Measurements from ENCODE around the gene SPINK7.
"Not testable (repeated sequence)": the region's sequence is repeated elsewhere in the genome, so short reads cannot be mapped to it uniquely, and the experiment has no call there.

The SPINK7 gene

DNA sequence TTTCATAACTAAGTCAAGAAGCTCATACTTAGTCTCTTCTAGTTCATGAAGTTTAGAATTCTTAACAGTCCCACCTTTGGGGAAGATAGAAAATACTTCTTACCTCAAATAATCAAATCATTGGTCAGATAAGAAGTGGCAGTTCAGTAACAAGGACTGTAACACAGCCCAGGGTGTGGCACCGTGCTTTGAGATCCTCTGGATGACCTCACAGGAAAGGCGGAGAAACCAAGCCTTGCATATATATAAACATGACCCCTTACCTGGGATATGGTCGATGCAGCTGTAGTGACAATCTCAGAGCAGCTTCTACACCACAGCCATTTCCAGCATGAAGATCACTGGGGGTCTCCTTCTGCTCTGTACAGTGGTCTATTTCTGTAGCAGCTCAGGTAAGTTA, at the start of gene SPINK7:
Gene SPINK7, plus strand, starts transcription at position 271 of the 400 bp plus-strand sequence. Its CDS starts 61 bp downstream, at position 332.
- no peak within 1 kb of the TSS for H3K27ac Mint-ChIP-seq
- ATAC-seq (no peak), DNase-seq (no peak)
- no peak within 1 kb of the TSS for H3K4me3 Mint-ChIP-seq
- peaks cover 14% of the 10 kb centered on the region for H3K9me3 Mint-ChIP-seq
- H3K4me1 Mint-ChIP-seq: no peaks in the 10 kb centered on the region
- H3K36me3 Mint-ChIP-seq (ENCODE audit: low read depth): no peaks in the 10 kb centered on the region
- H3K27me3 Mint-ChIP-seq: peaks cover 6% of the 10 kb centered on the region

DNA sequence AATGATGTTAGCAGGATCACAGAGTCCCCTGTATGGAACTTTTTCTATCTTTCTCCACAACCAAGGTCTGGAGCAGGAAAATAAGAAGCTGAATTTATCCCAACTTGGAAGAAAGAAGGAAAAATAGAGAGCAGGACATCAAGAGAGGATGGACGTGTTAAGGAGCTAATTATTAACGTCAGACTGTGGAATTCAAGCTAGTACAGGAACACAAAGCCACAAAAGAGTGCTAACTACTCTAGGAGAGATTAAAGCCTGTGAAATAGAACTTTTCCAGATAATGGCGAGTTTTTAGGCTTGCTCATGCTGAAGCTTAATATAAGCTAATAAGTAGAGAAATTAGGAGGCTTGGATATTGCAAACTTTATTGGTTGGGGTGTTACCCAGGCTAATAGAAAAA, 44.3 kb upstream of the SPINK7 start:
- H3K27ac Mint-ChIP-seq: no peak overlapping the region
- H3K36me3 Mint-ChIP-seq (ENCODE audit: low read depth): no peaks in the 10 kb centered on the region
- H3K4me1 Mint-ChIP-seq: no peaks in the 10 kb centered on the region
- peaks cover 12% of the 10 kb centered on the region for H3K9me3 Mint-ChIP-seq
- DNase-seq (no peak), ATAC-seq (no peak)
- H3K4me3 Mint-ChIP-seq: no peak overlapping the region
- H3K27me3 Mint-ChIP-seq: no peaks in the 10 kb centered on the region

DNA sequence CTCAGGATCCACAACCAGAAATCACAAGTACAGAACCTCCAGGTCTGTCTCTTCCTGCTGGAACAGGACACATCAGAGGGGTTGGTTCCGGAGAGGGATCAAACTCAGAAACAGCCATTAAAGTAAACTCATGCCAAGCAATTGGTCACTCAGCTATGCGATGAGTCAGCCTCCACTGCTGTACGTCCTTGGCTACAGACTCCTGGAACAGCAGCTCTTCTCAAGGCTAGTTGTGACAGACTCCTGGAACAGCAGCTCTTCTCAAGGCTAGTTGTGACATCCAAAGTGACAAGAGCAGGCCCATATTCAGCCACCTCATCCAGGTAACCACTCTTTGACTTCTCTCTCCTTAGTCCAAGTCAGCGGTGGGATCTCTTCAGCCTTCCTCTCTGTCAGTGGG, 43.7 kb upstream of the SPINK7 start, which contains the start of gene SPINK13:
Gene SPINK13, plus strand, starts transcription at position 229 of the 400 bp plus-strand sequence. CDS start 1,279 bp downstream, outside the sequence.
- ATAC-seq: no peak
- Mint-ChIP-seq H3K27ac (no peak within 1 kb of the TSS), H3K27me3 (no peaks in the 10 kb centered on the region), H3K4me1 (no peaks in the 10 kb centered on the region), H3K4me3 (no peak within 1 kb of the TSS), H3K9me3 (peaks cover 12% of the 10 kb centered on the region), H3K36me3 (ENCODE audit: low read depth) (no peaks in the 10 kb centered on the region)
- DNase-seq: no peak

DNA sequence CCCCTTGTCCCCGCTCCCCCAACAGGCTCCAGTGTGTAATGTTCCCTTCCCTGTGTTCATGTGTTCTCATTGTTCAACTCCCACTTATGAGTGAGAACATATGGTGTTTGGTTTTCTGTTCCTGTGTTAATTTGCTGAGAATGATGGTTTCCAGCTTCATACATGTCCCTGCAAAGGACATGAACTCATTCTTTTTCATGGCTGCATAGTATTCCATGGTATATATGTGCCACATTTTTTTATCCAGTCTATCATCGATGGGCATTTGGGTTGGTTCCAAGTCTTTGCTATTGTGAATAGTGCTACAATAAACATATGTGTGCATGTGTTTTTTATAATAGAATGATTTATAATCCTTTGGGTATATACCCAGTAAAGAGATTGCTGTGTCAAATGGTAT, 37.1 kb upstream of the SPINK7 start:
- peaks cover 30% of the 10 kb centered on the region for H3K9me3 Mint-ChIP-seq
- not testable (repeated sequence) for H3K4me1 Mint-ChIP-seq; H3K27ac Mint-ChIP-seq; DNase-seq; H3K36me3 Mint-ChIP-seq (ENCODE audit: low read depth); H3K27me3 Mint-ChIP-seq; ATAC-seq; H3K4me3 Mint-ChIP-seq

DNA sequence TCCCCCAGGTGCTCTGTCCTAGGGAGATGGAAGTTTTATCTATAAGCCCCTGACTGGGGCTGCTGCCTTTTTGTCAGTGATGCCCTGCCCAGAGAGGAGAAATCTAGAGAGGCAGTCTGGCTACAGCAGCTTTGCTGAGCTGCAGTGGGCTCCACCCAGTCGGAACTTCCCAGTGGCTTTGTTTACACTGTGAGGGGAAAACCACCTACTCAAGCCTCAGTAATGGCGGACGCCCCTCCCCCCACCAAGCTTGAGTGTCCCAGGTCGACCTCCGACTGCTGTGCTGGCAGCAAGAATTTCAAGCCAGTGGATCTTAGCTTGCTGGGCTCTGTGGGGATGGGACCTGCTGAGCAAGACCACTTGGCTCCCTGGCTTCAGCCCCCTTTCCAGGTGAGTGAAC, 31.3 kb upstream of the SPINK7 start:
- H3K27me3 Mint-ChIP-seq; H3K4me1 Mint-ChIP-seq; H3K36me3 Mint-ChIP-seq (ENCODE audit: low read depth); ATAC-seq; H3K4me3 Mint-ChIP-seq; H3K27ac Mint-ChIP-seq: not testable (repeated sequence)
- H3K9me3 Mint-ChIP-seq: peaks cover 32% of the 10 kb centered on the region
- peak; percentile 1 for DNase-seq

DNA sequence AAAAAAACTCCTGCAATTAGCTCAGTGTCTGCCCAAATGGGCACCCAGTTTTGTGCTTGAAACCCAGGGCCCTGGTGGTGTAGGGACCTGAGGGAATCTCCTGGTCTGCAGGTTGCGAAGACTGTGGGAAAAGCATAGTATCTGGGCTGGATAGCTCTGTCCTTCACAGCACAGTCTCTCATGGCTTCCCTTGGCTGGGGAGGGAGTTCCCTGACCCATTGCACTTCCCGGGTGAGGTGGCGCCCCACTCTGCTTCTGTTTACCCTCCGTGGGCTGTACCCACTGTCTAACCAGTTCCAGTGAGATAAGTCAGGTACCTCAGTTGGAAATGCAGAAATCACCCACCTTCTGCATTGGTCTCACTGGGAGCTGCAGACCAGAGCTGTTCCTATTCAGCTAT, 30.9 kb upstream of the SPINK7 start:
- not testable (repeated sequence) for H3K27me3 Mint-ChIP-seq; H3K4me1 Mint-ChIP-seq; H3K27ac Mint-ChIP-seq; DNase-seq; H3K4me3 Mint-ChIP-seq; H3K36me3 Mint-ChIP-seq (ENCODE audit: low read depth); ATAC-seq
- H3K9me3 Mint-ChIP-seq: peaks cover 28% of the 10 kb centered on the region

DNA sequence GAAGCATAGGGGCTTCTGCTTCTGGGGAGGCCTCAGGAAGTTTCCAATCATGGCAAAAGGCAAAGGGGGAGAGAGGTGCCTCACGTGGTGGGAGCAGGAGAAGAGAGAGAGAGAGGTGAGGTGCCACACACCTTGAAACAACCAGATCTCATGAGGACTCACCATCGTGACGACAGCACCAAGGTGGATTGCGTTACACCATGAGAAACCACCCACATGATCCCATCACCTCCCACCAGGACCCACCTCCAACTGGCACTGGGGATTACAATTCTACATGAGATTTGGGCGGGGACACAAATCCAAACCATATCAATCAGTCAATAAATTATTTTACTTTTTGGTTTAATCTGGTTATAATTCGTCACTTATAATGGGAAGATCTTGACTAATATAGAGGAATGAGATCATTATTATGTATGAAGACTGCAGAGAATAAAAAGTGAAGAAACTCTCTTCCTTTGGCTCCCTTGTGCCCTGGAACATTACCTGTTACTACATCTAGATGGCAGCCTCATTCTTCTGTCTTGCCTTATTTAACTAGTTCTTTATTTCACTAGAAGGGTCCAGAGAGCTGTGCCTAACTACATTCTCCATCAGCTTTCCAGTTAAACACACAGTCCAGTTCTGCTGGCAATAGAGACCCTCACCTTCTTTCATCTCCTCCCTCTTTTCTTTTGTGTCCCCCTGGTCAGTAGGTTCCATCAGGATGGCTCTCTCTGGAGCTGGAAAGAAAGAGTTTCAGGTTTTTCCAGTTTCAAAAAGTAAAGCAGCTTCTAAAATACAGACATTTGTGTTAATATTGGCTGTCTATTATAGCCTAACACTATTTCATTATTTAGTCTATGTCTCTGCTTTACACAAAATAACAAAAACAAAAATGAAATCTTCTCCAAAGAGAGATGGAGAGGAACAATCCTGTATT, 21.7 kb upstream of the SPINK7 start:
- H3K27me3 Mint-ChIP-seq: no peaks in the 10 kb centered on the region

DNA sequence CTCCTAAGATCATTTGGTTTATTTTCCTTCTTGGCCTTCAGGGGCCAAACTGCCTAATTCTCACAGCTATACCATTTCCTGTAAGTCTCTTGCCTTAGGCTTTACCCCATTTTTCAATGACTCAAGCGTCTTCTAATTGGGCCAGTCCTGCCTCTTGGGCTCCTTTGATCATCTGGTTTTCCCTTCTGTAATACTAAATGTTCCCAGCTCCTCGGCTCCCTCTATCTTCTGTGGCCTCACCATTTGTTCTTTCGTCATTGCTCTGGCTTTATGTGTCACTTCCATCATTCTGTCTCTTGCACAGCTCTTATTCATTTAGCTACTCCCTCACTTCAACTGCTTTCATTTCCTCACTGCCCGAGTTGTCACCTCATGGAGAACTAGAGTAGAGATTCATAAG, 14.5 kb upstream of the SPINK7 start:
- ATAC-seq (no peak), DNase-seq (no peak)
- Mint-ChIP-seq H3K36me3 (ENCODE audit: low read depth) (no peaks in the 10 kb centered on the region), H3K4me3 (no peak overlapping the region), H3K27me3 (no peaks in the 10 kb centered on the region), H3K4me1 (no peaks in the 10 kb centered on the region), H3K9me3 (no peaks in the 10 kb centered on the region), H3K27ac (no peak overlapping the region)

More for the DNA sequence above, 21.7 kb upstream of the SPINK7 start:
- no peaks in the 10 kb centered on the region for H3K9me3 Mint-ChIP-seq
- no peak overlapping the region for H3K27ac Mint-ChIP-seq
- H3K36me3 Mint-ChIP-seq (ENCODE audit: low read depth): no peaks in the 10 kb centered on the region
- no peak overlapping the region for H3K4me3 Mint-ChIP-seq
- no peaks in the 10 kb centered on the region for H3K4me1 Mint-ChIP-seq
- no peak for DNase-seq
- peak; percentile 40 for ATAC-seq

DNA sequence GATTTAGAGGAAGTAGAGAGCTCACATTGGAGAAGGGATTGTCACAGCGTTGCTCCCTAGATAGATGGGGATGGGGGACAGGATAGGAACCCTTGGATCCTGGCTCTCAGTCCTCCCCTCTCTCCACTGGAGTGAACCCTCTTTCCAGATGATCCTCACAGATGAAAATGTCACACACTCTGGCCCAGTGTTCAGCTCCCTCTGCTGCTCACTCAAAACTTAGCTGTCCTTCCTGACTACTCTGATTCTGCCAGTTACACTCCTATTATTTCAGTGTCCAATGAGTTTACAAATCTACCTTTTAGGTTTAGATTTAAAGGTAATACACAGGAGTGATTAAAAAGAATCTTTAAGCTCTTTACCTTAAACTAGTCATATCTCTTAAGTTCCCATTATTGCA, 5.8 kb upstream of the SPINK7 start:
- DNase-seq (no peak), ATAC-seq (no peak)
- Mint-ChIP-seq H3K36me3 (ENCODE audit: low read depth) (no peaks in the 10 kb centered on the region), H3K27me3 (peaks cover 6% of the 10 kb centered on the region), H3K4me1 (no peaks in the 10 kb centered on the region), H3K9me3 (peaks cover 14% of the 10 kb centered on the region), H3K4me3 (no peak overlapping the region), H3K27ac (no peak overlapping the region)

DNA sequence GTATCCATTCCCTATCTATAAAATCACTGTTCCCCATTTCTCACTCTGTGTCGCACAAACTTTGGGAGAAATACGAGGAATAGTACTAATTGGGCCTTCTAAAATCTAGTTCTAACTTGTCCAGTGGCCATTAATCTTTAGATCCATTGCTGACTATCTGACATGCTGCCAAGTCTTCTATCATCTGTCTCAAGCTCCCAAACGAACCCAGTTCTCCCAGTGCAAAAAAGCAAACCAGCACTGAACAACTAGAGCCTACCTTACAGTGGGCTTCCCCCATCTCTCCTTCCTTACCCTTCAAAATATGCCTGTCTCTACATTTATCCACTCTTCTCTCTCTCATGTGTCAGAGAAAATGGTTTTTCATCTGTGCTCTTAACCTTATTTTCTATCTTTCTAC, 3.2 kb upstream of the SPINK7 start:
- Mint-ChIP-seq H3K36me3 (ENCODE audit: low read depth) (no peaks in the 10 kb centered on the region), H3K4me1 (no peaks in the 10 kb centered on the region), H3K27ac (no peak overlapping the region), H3K27me3 (peaks cover 6% of the 10 kb centered on the region), H3K9me3 (peaks cover 14% of the 10 kb centered on the region), H3K4me3 (no peak overlapping the region)
- no peak for DNase-seq
- ATAC-seq: no peak

DNA sequence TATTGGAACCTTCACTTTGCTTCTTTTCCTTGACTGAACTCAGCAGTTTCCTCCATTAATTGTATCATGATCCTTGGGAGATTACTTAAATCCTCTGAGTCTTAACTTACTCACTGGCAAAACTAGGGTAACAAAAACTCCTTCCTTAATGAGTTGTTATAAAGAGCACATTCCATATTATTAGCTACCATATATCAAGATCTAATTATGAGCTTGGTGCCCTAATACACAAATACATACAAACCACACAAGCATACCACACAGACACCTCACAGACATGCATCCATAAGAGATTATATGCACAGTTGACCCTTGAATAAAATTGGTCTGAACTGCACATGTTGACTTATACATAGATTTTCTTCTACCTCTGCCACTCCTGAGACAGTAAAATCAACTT, 2.5 kb upstream of the SPINK7 start:
- Mint-ChIP-seq H3K36me3 (ENCODE audit: low read depth) (no peaks in the 10 kb centered on the region), H3K4me1 (no peaks in the 10 kb centered on the region), H3K4me3 (no peak overlapping the region), H3K27me3 (peaks cover 6% of the 10 kb centered on the region), H3K27ac (no peak overlapping the region), H3K9me3 (peaks cover 14% of the 10 kb centered on the region)
- no peak for ATAC-seq
- DNase-seq: no peak

DNA sequence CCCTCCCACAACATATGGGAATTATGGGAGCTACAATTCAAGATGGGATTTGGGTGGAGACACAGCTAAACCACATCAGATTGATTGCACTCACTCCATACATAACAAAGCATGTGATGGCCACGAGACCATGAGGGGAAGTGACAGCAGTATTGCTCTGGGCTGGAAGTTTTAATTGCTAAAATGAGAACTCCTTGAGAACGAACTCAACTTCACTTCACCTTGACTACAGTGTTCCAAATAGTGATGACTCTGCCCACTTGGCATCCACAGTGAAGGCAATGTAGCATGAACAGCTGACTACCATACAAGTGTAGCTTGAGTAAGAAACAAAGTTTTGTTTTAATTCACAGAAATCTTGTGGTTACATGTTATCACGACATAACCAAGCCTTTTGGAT, 739 bp upstream of the SPINK7 start:
- ATAC-seq (no peak), DNase-seq (no peak)
- no peaks in the 10 kb centered on the region for H3K36me3 Mint-ChIP-seq (ENCODE audit: low read depth)
- H3K27ac Mint-ChIP-seq: no peak overlapping the region
- H3K9me3 Mint-ChIP-seq: peaks cover 14% of the 10 kb centered on the region
- peaks cover 6% of the 10 kb centered on the region for H3K27me3 Mint-ChIP-seq
- no peak overlapping the region for H3K4me3 Mint-ChIP-seq
- no peaks in the 10 kb centered on the region for H3K4me1 Mint-ChIP-seq

DNA sequence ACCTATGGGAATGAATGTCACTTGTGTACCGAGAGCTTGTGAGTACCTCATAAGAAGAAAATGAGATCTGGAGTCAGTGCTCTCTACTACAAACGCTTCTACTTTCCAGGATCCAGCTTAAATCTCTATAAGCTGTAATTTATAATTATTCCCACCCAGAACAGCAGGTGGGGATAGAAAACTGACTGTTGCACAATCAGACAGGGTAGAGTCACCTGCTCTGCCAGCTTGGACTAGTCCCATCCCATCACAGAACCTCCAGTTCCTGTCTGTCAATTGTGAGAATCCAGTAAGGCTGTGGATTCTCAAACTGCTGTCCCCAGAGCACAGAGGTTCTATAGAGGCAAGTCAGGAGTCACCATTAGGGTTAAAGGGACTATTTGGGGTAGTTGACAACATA, 2.0 kb downstream of the SPINK7 start:
- no peak overlapping the region for H3K27ac Mint-ChIP-seq

DNA sequence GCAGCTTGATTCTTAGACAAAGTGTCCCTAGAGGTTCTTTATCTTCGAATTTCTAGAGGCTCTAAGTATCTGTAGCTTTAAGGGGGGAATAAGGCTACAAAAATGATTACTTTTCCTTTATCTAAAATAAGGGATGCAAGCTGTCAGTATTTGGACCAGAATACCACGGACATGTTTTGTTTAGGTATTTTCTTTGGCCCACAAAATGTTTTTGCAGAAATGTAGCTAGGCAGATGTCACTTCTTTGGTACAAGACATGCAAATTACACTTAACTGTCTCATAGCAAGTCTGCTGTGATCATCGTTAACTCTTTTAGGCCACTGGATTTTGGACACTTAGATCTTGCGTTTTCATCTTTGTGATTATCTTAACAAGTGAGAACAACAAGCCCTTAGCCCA, 2.5 kb downstream of the SPINK7 start:
- Mint-ChIP-seq H3K27ac (no peak overlapping the region), H3K9me3 (peaks cover 3% of the 10 kb centered on the region), H3K4me1 (peaks cover under 1% of the 10 kb centered on the region), H3K36me3 (ENCODE audit: low read depth) (peaks cover 2% of the 10 kb centered on the region), H3K27me3 (peaks cover 3% of the 10 kb centered on the region), H3K4me3 (no peak overlapping the region)
- no peak for ATAC-seq
- no peak for DNase-seq

More for the DNA sequence above, 2.0 kb downstream of the SPINK7 start:
- peaks cover under 1% of the 10 kb centered on the region for H3K27me3 Mint-ChIP-seq
- H3K4me3 Mint-ChIP-seq: no peak overlapping the region
- H3K36me3 Mint-ChIP-seq (ENCODE audit: low read depth): peaks cover 2% of the 10 kb centered on the region
- no peaks in the 10 kb centered on the region for H3K4me1 Mint-ChIP-seq
- DNase-seq: no peak
- peaks cover 8% of the 10 kb centered on the region for H3K9me3 Mint-ChIP-seq
- ATAC-seq: no peak

Measured in activated naive CD8-positive, alpha-beta T cell treated with anti-CD3 and anti-CD28 coated beads, Interleukin-2, amount 50 U/mL, for 24 hours (primary cell).